ENCODE measurements around the gene TAF11. TPM values are rescaled to one million over a fixed set of nuclear protein-coding genes. Genes with fewer than 3 reads are reported as not detected.
"Not testable (repeated sequence)": the region's sequence is repeated elsewhere in the genome, so short reads cannot be mapped to it uniquely, and the experiment has no call there.

Gene TAF11
- total RNA-seq, 4 donors from 2014 or later = 16.9 to 33.9 (median 26.4) TPM

GRCh38 chr6:34855463-34855862 lies 32.4 kb downstream of the TAF11 start:
- Histone ChIP-seq H3K36me3 (peaks cover 66% of the 10 kb centered on the region), H3K4me1 (no peaks in the 10 kb centered on the region), H3K9me3 (no peaks in the 10 kb centered on the region), H3K27ac (no peak overlapping the region), H3K27me3 (no peaks in the 10 kb centered on the region), H3K4me3 (no peak overlapping the region)
- 87% methylated on average over 7 of the region's 7 CpGs for WGBS
- DNase-seq (ENCODE audit: low spot score in 2 of 2) = no peak
- TF ChIP-seq EP300 (IDR thresholded peaks at IDR 0.05) = no peak
- no peak for TF ChIP-seq POLR2AphosphoS5 (IDR thresholded peaks at IDR 0.05)
- TF ChIP-seq POLR2A (IDR thresholded peaks at IDR 0.05) = no peak
- no peak for TF ChIP-seq CTCF (IDR thresholded peaks at IDR 0.05)

GRCh38 chr6:34852406-34853085 lies 35.3 kb downstream of the TAF11 start:
- 91% methylated on average over 4 of the region's 4 CpGs for WGBS
- DNase-seq (ENCODE audit: low spot score in 2 of 2) = no peak

GRCh38 chr6:34851361-34851760 lies 36.5 kb downstream of the TAF11 start:
- TF ChIP-seq POLR2A (IDR thresholded peaks at IDR 0.05) = no peak
- no peak for DNase-seq (ENCODE audit: low spot score in 2 of 2)
- Histone ChIP-seq H3K4me3 (no peak overlapping the region), H3K4me1 (no peaks in the 10 kb centered on the region), H3K27ac (no peak overlapping the region), H3K9me3 (no peaks in the 10 kb centered on the region), H3K27me3 (no peaks in the 10 kb centered on the region), H3K36me3 (peaks cover 26% of the 10 kb centered on the region)
- 100% methylated on average over 1 of the region's 1 CpG for WGBS

More at GRCh38 chr6:34852406-34853085, 35.3 kb downstream of the TAF11 start:
- Histone ChIP-seq H3K27me3 (no peaks in the 10 kb centered on the region), H3K4me1 (no peaks in the 10 kb centered on the region), H3K4me3 (no peak overlapping the region), H3K36me3 (peaks cover 38% of the 10 kb centered on the region), H3K27ac (no peak overlapping the region), H3K9me3 (no peaks in the 10 kb centered on the region)
- no peak for TF ChIP-seq POLR2A (IDR thresholded peaks at IDR 0.05)
- no peak for TF ChIP-seq CTCF (IDR thresholded peaks at IDR 0.05)
- no peak for TF ChIP-seq POLR2AphosphoS5 (IDR thresholded peaks at IDR 0.05)
- no peak for TF ChIP-seq EP300 (IDR thresholded peaks at IDR 0.05)

GRCh38 chr6:34849066-34849465 lies 38.8 kb downstream of the TAF11 start:
- H3K9me3 ChIP-seq; H3K4me1 ChIP-seq; DNase-seq (ENCODE audit: low spot score in 2 of 2); H3K4me3 ChIP-seq; H3K27me3 ChIP-seq; H3K27ac ChIP-seq: not testable (repeated sequence)
- WGBS = 88% methylated on average over 6 of the region's 6 CpGs
- H3K36me3 ChIP-seq = peaks cover 13% of the 10 kb centered on the region

- no peak for DNase-seq (ENCODE audit: low spot score in 2 of 2)
- H3K36me3 ChIP-seq = peaks cover 45% of the 10 kb centered on the region
- H3K27me3 ChIP-seq = no peaks in the 10 kb centered on the region
- no peak overlapping the region for H3K27ac ChIP-seq
- 97% methylated on average over 15 of the region's 15 CpGs for WGBS
- no peak for TF ChIP-seq POLR2AphosphoS5 (IDR thresholded peaks at IDR 0.05)
- TF ChIP-seq CTCF (IDR thresholded peaks at IDR 0.05) = no peak
- no peak for TF ChIP-seq POLR2A (IDR thresholded peaks at IDR 0.05)
- no peak for TF ChIP-seq EP300 (IDR thresholded peaks at IDR 0.05)
- no peaks in the 10 kb centered on the region for H3K4me1 ChIP-seq
- H3K4me3 ChIP-seq = no peak overlapping the region
- H3K9me3 ChIP-seq = no peaks in the 10 kb centered on the region
Measured at GRCh38 chr6:34839666-34840352, 48.0 kb downstream of the TAF11 start.

GRCh38 chr6:34837528-34837927 lies 50.3 kb downstream of the TAF11 start:
- Histone ChIP-seq H3K4me3 (no peak overlapping the region), H3K36me3 (peaks cover 48% of the 10 kb centered on the region), H3K27me3 (no peaks in the 10 kb centered on the region), H3K27ac (no peak overlapping the region), H3K4me1 (no peaks in the 10 kb centered on the region), H3K9me3 (no peaks in the 10 kb centered on the region)
- no peak for DNase-seq (ENCODE audit: low spot score in 2 of 2)
- TF ChIP-seq EP300 (IDR thresholded peaks at IDR 0.05) (no peak), POLR2AphosphoS5 (IDR thresholded peaks at IDR 0.05) (no peak)
